Liver (tissue), 9 donors: ENCODE results near the gene TRAPPC10. TPM values are rescaled to one million over a fixed set of nuclear protein-coding genes. Genes with fewer than 3 reads are reported as not detected.

Experiments used
- DNase-seq: peaks from one replicate; pipeline ENCODE4 v3.0.0-alpha.2; 2017; ENCODE audit warnings: low spot score
- H3K27ac ChIP-seq, 2 donors: one replicate each; pipeline ENCODE4 v1.7.0; 2013; ENCODE audit warnings: inconsistent platforms in 2 of 2, low read length in 2 of 2, control low read depth in 1 of 2, low read depth in 1 of 2, mild to moderate bottlenecking in 1 of 2
- H3K27me3 ChIP-seq, 4 donors: one replicate each; pipeline versions ENCODE4 v1.6.1 to v1.7.0; 2013; ENCODE audit warnings: low read length in 3 of 4, inconsistent platforms in 1 of 4, mild to moderate bottlenecking in 1 of 4, moderate library complexity in 1 of 4; ENCODE audit not compliant: control insufficient read depth in 4 of 4, insufficient read depth in 4 of 4
- H3K36me3 ChIP-seq, 4 donors: one replicate each; pipeline versions ENCODE4 v1.6.1 to v1.7.0; 2013; ENCODE audit warnings: low read length in 3 of 4, mild to moderate bottlenecking in 3 of 4, low read depth in 1 of 4, moderate library complexity in 1 of 4; ENCODE audit not compliant: control insufficient read depth in 4 of 4, insufficient read depth in 3 of 4
- H3K4me1 ChIP-seq, 4 donors: one replicate each; pipeline versions ENCODE4 v1.6.1 to v1.7.0; 2013; ENCODE audit warnings: low read length in 3 of 4, mild to moderate bottlenecking in 3 of 4, moderate library complexity in 1 of 4; ENCODE audit not compliant: control insufficient read depth in 4 of 4, insufficient read depth in 4 of 4
- H3K4me3 ChIP-seq, 3 donors: one replicate each; pipeline versions ENCODE4 v1.6.1 to v1.7.0; 2013; ENCODE audit warnings: low read length in 3 of 3, control low read depth in 1 of 3, low read depth in 1 of 3, mild to moderate bottlenecking in 1 of 3
- H3K9ac ChIP-seq, 2 donors: one replicate each; pipeline ENCODE4 v1.7.0; 2013; ENCODE audit warnings: low read length in 2 of 2, mild to moderate bottlenecking in 2 of 2, moderate library complexity in 2 of 2, control low read depth in 1 of 2, low read depth in 1 of 2
- H3K9me3 ChIP-seq, 4 donors: one replicate each; pipeline versions ENCODE4 v1.6.1 to v1.7.0; 2013; ENCODE audit warnings: low read length in 3 of 4; ENCODE audit not compliant: control insufficient read depth in 4 of 4
- EGR1 ChIP-seq, 2 donors: IDR thresholded peaks; 2 replicates each; pipeline ENCODE4 v1.6.1; 2016 to 2018; ENCODE audit warnings: antibody characterized with exemption in 2 of 2, low read depth in 2 of 2
- FOXA1 ChIP-seq: IDR thresholded peaks from 2 replicates; pipeline ENCODE4 v1.6.1; 2016; ENCODE audit warnings: antibody characterized with exemption
- FOXA2 ChIP-seq: IDR thresholded peaks from 2 replicates; pipeline ENCODE4 v1.6.1; 2016; ENCODE audit warnings: antibody characterized with exemption
- GABPA ChIP-seq, 2 donors: IDR thresholded peaks in 1 of 2; conservative IDR thresholded peaks in 1 of 2; 2 replicates each; pipeline ENCODE4 v1.6.1; 2016; ENCODE audit warnings: antibody characterized with exemption in 2 of 2, mild to moderate bottlenecking in 1 of 2, moderate library complexity in 1 of 2
- HNF4A ChIP-seq, 2 donors: conservative IDR thresholded peaks; 2 replicates each; pipeline ENCODE4 v1.6.1; 2016; ENCODE audit warnings: antibody characterized with exemption in 2 of 2, mild to moderate bottlenecking in 2 of 2
- HNF4G ChIP-seq: IDR thresholded peaks from 2 replicates; pipeline ENCODE4 v1.6.1; 2016; ENCODE audit warnings: antibody characterized with exemption
- JUND ChIP-seq, 2 donors: IDR thresholded peaks; 2 replicates each; pipeline ENCODE4 v1.6.1; 2016; ENCODE audit warnings: antibody characterized with exemption in 2 of 2
- NR2F2 ChIP-seq: IDR thresholded peaks from 2 replicates; pipeline ENCODE4 v1.6.1; 2016; ENCODE audit warnings: antibody characterized with exemption
- RAD21 ChIP-seq, 2 donors: IDR thresholded peaks; 2 replicates each; pipeline ENCODE4 v1.6.1; 2016; ENCODE audit warnings: antibody characterized with exemption in 2 of 2, mild to moderate bottlenecking in 2 of 2
- RXRA ChIP-seq, 2 donors: IDR thresholded peaks; 2 replicates each; pipeline ENCODE4 v1.6.1; 2017 to 2018; ENCODE audit warnings: antibody characterized with exemption in 2 of 2, mild to moderate bottlenecking in 1 of 2
- SP1 ChIP-seq: IDR thresholded peaks from 2 replicates; pipeline ENCODE4 v1.6.1; 2018; ENCODE audit warnings: antibody characterized with exemption, mild to moderate bottlenecking
- TAF1 ChIP-seq: conservative IDR thresholded peaks from 2 replicates; pipeline ENCODE4 v1.6.1; 2016; ENCODE audit warnings: antibody characterized with exemption, mild to moderate bottlenecking
- YY1 ChIP-seq: IDR thresholded peaks from 2 replicates; pipeline ENCODE4 v1.6.1; 2016; ENCODE audit warnings: antibody characterized with exemption, mild to moderate bottlenecking
- WGBS: extraction: QIAGEN DNeasy Blood & Tissue Kit; methylation state at CpG from one replicate; pipeline ENCODE4 v1.1.7; 2013; 5-methylcytosine and 5-hydroxymethylcytosine counted together
- polyA plus RNA-seq, 2 donors: library from polyadenylated mRNA; stranded (reverse) in 1 of 2; unstranded in 1 of 2; fragments of 200-250 nt in 1 of 2; fragments of >200 nt in 1 of 2; fragmentation: Nextera tagmentation in 1 of 2; extraction: Ambion mirVana in 1 of 2; gene quantifications; one replicate each; pipeline versions ENCODE4 v1.2.1 to v1.2.3, GENCODE V29; 2013 to 2015
- total RNA-seq, 2 donors: library from RNA; depleted of rRNA; stranded (reverse); fragments of >200 nt; gene quantifications; one replicate each; pipeline ENCODE4 v1.2.3, GENCODE V29; 2014
- TF ChIP-seq, protein P1 (sequence below): IDR thresholded peaks from 2 replicates; pipeline ENCODE4 v1.6.1; 2016; ENCODE audit warnings: antibody characterized with exemption
- TF ChIP-seq, protein P2 (sequence below): fragments of 150-350 bp; IDR thresholded peaks from 2 replicates; pipeline ENCODE4 v1.5.1; 2017; ENCODE audit warnings: improper control_type of control experiment, low read depth, low read length; ENCODE audit not compliant: missing input control
- TF ChIP-seq, protein P3 (sequence below): IDR thresholded peaks from 2 replicates; pipeline ENCODE4 v1.6.1; 2016; ENCODE audit warnings: antibody characterized with exemption
- TF ChIP-seq, protein P4 (sequence below): IDR thresholded peaks from 2 replicates; pipeline ENCODE4 v1.6.1; 2016; ENCODE audit warnings: antibody characterized with exemption, mild to moderate bottlenecking
- TF ChIP-seq, protein P5 (sequence below): IDR thresholded peaks from 2 replicates; pipeline ENCODE4 v1.6.1; 2016; ENCODE audit warnings: antibody characterized with exemption
- donor health status: healthy.
- donor health status: healthy.
- donor health status: healthy.
- donor health status: healthy.
- donor health status: healthy.

The TRAPPC10 gene
- total and polyA plus RNA-seq, 4 donors: 4.9 to 24.9 (median 11.9) TPM

DNA sequence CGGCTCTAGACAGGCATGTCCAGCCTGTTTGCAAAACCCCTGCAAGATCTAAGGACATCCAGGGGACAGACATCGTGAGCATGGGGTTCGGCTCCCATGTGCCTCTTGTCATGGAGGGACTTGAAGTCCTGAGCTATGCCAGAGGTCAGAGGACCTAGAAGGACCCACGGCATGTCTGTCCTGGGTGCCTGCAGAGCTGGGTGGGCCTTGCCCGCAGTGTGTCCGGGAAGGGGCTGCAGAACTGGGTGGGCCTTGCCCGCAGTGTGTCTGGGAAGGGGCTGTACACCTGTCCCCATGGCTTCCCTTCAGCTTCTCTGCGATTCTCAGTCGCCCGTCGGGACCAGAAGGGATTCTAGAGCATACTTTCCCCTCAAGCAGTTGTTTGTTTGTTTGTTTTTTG lies 20.0 kb upstream of the TRAPPC10 start (continued):
- TF ChIP-seq, protein P1, sequence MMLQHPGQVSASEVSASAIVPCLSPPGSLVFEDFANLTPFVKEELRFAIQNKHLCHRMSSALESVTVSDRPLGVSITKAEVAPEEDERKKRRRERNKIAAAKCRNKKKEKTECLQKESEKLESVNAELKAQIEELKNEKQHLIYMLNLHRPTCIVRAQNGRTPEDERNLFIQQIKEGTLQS: no peak
- TF ChIP-seq JUND (IDR thresholded peaks at IDR 0.05) (no peak), TAF1 (no peak), YY1 (no peak), NR2F2 (no peak), FOXA2 (no peak)
- TF ChIP-seq, protein P2, sequence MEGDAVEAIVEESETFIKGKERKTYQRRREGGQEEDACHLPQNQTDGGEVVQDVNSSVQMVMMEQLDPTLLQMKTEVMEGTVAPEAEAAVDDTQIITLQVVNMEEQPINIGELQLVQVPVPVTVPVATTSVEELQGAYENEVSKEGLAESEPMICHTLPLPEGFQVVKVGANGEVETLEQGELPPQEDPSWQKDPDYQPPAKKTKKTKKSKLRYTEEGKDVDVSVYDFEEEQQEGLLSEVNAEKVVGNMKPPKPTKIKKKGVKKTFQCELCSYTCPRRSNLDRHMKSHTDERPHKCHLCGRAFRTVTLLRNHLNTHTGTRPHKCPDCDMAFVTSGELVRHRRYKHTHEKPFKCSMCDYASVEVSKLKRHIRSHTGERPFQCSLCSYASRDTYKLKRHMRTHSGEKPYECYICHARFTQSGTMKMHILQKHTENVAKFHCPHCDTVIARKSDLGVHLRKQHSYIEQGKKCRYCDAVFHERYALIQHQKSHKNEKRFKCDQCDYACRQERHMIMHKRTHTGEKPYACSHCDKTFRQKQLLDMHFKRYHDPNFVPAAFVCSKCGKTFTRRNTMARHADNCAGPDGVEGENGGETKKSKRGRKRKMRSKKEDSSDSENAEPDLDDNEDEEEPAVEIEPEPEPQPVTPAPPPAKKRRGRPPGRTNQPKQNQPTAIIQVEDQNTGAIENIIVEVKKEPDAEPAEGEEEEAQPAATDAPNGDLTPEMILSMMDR: no peak

DNA sequence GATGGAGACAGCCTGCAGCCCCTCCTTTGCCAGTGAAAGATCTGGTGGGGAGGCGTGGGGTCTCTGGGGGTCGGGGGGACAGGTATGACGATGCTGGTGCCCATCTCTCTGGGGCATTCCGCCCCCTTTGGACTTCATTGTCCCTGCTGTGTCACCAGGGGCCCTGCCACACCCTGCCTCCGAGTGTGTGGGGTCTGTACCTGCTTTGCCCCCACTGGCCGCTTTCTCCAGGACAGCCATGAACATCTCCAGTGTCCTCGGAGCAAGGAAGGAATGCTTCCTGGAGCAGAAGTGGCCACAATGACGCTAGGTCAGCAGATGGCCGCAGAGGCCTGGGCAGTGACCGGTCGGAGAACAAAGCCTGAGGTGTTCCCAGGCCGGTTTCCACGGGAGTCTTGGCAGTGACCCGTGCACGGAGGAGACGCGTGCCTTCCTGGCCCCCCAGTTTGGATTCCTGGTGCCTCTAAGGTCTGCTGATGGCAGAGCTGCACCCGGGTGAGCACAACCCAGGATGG lies 18.6 kb upstream of the TRAPPC10 start:
- H3K4me1 ChIP-seq: no peaks in the 10 kb centered on the region
- H3K9ac ChIP-seq: no peak overlapping the region
- H3K9me3 ChIP-seq: no peaks in the 10 kb centered on the region
- no peaks in the 10 kb centered on the region for H3K36me3 ChIP-seq
- H3K4me3 ChIP-seq: no peak overlapping the region
- H3K27ac ChIP-seq: no peak overlapping the region
- no peaks in the 10 kb centered on the region for H3K27me3 ChIP-seq
- WGBS: 81% methylated on average over 18 of the region's 18 CpGs
- no peak for DNase-seq
- TF ChIP-seq HNF4A (conservative IDR thresholded peaks at IDR 0.05) (no peak), RAD21 (IDR thresholded peaks at IDR 0.05) (no peak), GABPA (IDR thresholded peaks at IDR 0.05 in 1 of 2, conservative IDR thresholded peaks at IDR 0.05 in 1 of 2) (no peak), HNF4G (no peak), YY1 (no peak), EGR1 (IDR thresholded peaks at IDR 0.05; ENCODE audit: low read depth in 2 of 2) (no peak), TAF1 (no peak), FOXA1 (no peak), JUND (IDR thresholded peaks at IDR 0.05) (no peak), FOXA2 (no peak), NR2F2 (no peak), SP1 (no peak), RXRA (IDR thresholded peaks at IDR 0.05) (no peak)
- TF ChIP-seq, protein P3, sequence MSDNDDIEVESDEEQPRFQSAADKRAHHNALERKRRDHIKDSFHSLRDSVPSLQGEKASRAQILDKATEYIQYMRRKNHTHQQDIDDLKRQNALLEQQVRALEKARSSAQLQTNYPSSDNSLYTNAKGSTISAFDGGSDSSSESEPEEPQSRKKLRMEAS: no peak
- TF ChIP-seq, protein P2: no peak
- TF ChIP-seq, protein P4, sequence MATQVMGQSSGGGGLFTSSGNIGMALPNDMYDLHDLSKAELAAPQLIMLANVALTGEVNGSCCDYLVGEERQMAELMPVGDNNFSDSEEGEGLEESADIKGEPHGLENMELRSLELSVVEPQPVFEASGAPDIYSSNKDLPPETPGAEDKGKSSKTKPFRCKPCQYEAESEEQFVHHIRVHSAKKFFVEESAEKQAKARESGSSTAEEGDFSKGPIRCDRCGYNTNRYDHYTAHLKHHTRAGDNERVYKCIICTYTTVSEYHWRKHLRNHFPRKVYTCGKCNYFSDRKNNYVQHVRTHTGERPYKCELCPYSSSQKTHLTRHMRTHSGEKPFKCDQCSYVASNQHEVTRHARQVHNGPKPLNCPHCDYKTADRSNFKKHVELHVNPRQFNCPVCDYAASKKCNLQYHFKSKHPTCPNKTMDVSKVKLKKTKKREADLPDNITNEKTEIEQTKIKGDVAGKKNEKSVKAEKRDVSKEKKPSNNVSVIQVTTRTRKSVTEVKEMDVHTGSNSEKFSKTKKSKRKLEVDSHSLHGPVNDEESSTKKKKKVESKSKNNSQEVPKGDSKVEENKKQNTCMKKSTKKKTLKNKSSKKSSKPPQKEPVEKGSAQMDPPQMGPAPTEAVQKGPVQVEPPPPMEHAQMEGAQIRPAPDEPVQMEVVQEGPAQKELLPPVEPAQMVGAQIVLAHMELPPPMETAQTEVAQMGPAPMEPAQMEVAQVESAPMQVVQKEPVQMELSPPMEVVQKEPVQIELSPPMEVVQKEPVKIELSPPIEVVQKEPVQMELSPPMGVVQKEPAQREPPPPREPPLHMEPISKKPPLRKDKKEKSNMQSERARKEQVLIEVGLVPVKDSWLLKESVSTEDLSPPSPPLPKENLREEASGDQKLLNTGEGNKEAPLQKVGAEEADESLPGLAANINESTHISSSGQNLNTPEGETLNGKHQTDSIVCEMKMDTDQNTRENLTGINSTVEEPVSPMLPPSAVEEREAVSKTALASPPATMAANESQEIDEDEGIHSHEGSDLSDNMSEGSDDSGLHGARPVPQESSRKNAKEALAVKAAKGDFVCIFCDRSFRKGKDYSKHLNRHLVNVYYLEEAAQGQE: no peak
- TF ChIP-seq, protein P5, sequence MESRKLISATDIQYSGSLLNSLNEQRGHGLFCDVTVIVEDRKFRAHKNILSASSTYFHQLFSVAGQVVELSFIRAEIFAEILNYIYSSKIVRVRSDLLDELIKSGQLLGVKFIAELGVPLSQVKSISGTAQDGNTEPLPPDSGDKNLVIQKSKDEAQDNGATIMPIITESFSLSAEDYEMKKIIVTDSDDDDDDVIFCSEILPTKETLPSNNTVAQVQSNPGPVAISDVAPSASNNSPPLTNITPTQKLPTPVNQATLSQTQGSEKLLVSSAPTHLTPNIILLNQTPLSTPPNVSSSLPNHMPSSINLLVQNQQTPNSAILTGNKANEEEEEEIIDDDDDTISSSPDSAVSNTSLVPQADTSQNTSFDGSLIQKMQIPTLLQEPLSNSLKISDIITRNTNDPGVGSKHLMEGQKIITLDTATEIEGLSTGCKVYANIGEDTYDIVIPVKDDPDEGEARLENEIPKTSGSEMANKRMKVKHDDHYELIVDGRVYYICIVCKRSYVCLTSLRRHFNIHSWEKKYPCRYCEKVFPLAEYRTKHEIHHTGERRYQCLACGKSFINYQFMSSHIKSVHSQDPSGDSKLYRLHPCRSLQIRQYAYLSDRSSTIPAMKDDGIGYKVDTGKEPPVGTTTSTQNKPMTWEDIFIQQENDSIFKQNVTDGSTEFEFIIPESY: no peak
- TF ChIP-seq, protein P1: no peak
